Activated naive CD8-positive, alpha-beta T cell treated with anti-CD3 and anti-CD28 coated beads, Interleukin-2, amount 50 U/mL, for 24 hours (primary cell): ENCODE measurements around the gene BPIFB6.

Source experiments
- ATAC-seq: fragments of 150-1000 bp; cut with Tn5 transposase; one replicate; pipeline ENCODE4 v1.10.0; 2021
- DNase-seq: peaks from one replicate; pipeline ENCODE4 v3.0.0; 2021
- H3K27ac Mint-ChIP-seq: one replicate; pipeline ENCODE4 v1.8.0; 2021; ENCODE audit warnings: mild to moderate bottlenecking, mixed read lengths
- H3K27me3 Mint-ChIP-seq: one replicate; pipeline ENCODE4 v1.8.0; 2021; ENCODE audit warnings: mixed read lengths
- H3K36me3 Mint-ChIP-seq: one replicate; pipeline ENCODE4 v1.8.0; 2021; ENCODE audit warnings: low read depth, mixed read lengths
- H3K4me1 Mint-ChIP-seq: one replicate; pipeline ENCODE4 v1.8.0; 2021; ENCODE audit warnings: mixed read lengths
- H3K4me3 Mint-ChIP-seq: one replicate; pipeline ENCODE4 v1.8.0; 2021; ENCODE audit warnings: mild to moderate bottlenecking, moderate library complexity, mixed read lengths
- H3K9me3 Mint-ChIP-seq: one replicate; pipeline ENCODE4 v1.8.0; 2021; ENCODE audit warnings: mixed read lengths

Gene BPIFB6

DNA sequence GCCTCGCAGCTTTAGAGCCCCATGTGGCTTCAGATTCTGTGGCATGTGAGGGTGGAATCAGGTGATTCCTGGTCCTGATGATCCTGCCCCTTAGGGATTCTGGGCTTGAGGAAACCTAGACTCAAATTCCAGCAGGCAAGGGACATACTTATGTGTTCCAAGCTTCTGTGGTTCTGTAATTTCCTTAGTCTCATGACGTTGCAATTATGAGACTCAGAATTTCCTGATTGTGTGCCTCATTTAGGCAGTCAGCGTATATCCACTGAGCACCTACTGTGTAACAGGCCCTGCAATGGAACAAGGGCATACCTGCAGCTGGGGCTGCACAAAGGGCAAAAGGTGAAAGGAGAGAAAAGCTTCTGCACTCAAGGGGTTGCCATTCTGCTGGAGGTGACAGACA lies 36.4 kb downstream of the BPIFB6 start:
- Mint-ChIP-seq H3K4me1 (peaks cover 3% of the 10 kb centered on the region), H3K36me3 (no peaks in the 10 kb centered on the region), H3K4me3 (no peak overlapping the region), H3K9me3 (no peaks in the 10 kb centered on the region), H3K27ac (no peak overlapping the region), H3K27me3 (no peaks in the 10 kb centered on the region)
- DNase-seq (no peak), ATAC-seq (no peak)

DNA sequence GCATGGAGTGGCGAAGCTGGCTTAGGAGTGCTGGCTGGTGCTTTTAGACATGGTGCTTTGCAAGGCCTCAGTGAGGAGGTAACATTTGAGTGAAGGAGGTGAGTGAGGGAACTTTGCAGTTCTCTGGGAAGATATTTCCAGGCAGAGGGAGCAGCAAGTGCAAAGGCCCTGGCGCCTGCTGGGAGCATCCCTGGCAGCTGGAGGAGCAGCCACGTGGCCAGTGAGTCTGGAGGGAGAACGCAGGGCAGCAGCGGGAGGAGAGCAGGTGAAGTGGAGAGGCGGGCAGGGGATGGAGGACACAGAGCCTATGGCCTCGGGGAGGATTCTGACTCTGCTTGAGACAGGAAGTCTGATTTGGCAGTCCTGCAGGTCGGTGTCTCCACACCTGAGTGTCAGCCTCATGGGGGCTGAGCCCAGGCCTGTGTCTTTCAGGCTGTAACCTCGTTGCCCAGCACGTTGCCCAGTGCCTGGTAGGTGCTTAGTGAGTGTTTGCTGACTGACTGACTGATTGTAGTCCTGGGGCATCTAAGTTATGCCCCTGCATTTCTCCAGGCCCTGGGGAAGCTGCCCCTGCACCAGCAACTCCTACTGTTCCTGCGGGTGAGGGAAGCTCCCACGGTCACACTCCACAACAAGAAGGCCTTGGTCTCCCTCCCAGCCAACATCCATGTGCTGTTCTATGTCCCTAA lies 36.9 kb downstream of the BPIFB6 start:
- ATAC-seq (no peak), DNase-seq (no peak)
- H3K4me1 Mint-ChIP-seq = peaks cover 3% of the 10 kb centered on the region
- no peak overlapping the region for H3K4me3 Mint-ChIP-seq
- H3K27ac Mint-ChIP-seq = no peak overlapping the region
- H3K9me3 Mint-ChIP-seq = no peaks in the 10 kb centered on the region
- H3K27me3 Mint-ChIP-seq = no peaks in the 10 kb centered on the region
- H3K36me3 Mint-ChIP-seq = no peaks in the 10 kb centered on the region

DNA sequence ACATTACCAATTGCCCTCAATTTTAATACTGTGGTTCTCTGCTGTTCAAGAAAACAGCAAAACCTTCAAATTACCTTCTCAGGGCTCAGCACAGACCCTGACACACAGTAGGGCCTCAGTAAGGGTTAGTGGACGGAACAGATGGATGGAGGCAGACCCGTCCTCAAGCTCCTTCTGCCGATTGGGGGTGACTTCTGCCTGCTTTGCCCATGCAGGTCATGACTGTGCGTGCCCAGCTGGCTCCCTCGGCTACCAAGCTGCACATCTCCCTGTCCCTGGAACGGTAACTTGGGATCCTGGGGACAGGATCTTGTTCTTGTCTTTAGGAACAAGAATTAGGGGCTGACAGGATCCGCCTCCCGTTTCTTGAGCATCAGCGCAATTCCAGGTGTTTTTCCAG lies 38.2 kb downstream of the BPIFB6 start:
- Mint-ChIP-seq H3K27ac (no peak overlapping the region), H3K9me3 (no peaks in the 10 kb centered on the region)
- ATAC-seq = no peak

DNA sequence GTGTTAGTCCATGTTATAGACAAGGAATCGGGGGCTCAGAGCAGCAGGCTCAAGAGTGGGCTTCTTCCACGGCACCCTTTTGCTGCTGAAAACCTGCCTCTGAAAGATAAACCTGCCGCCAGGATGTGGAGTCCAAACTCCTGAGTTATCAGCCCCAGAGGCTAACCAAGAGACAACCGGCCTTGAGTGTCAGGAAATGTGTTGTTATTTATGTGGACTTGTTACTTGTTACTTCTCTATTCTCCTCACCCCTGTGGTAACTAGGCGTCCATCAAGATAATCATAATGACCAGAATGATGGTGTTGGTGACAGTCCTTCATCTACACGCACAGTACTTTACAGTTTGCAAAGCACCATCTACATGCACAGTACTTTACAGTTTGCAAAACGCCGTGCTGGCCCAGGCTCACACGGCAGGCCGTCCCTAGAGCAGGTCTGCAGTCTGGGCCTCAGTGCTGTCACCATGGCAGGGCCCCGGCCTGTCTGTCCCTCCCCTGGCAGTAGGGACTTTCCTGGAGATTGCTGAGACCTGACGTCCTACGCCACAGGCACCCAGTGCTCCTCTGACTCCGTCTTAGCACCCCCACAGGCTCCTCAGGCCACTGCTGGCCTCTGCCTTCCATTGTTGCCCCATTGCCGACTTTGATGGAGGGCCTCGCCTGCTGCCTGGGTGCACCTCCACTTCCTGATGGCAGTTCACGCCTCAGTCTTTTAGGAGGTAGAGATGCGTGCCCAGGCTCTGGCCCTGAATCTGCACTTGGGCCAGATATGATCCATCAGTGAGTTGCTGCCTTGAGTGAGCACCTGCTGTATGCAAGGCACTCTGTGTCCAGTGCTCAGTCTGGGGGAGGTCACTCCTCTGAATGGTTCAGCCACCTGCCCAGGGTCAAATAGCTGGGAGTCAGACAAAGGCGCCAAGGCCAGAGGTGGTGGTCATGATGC lies 38.9 kb downstream of the BPIFB6 start:
- DNase-seq (no peak), ATAC-seq (no peak)
- peaks cover 3% of the 10 kb centered on the region for H3K4me1 Mint-ChIP-seq
- no peaks in the 10 kb centered on the region for H3K36me3 Mint-ChIP-seq
- no peaks in the 10 kb centered on the region for H3K9me3 Mint-ChIP-seq
- H3K27me3 Mint-ChIP-seq = no peaks in the 10 kb centered on the region
- no peak overlapping the region for H3K27ac Mint-ChIP-seq
- no peak overlapping the region for H3K4me3 Mint-ChIP-seq

More for the DNA sequence above, 38.2 kb downstream of the BPIFB6 start:
- Mint-ChIP-seq H3K4me1 (peaks cover 3% of the 10 kb centered on the region), H3K36me3 (no peaks in the 10 kb centered on the region), H3K4me3 (no peak overlapping the region), H3K27me3 (no peaks in the 10 kb centered on the region)
- DNase-seq = no peak

DNA sequence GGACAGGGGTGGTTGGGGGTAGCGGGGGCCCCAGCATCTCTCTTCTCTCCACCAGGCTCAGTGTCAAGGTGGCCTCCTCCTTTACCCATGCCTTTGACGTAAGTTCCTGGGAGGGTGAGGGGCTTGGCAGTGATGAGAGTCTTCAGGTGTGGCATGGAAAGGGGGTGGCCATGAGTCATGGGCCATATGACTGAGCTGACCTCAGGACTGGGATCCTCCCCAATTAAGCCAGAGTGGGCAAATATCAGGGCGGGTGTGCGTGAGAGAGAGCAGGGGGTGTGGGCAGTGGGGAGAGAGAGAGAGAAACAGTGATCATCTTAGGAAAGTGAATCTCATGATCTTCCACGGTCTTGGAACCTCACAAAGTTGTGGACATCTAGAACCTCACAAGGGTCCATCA lies 39.8 kb downstream of the BPIFB6 start:
- H3K27ac Mint-ChIP-seq = no peak overlapping the region
- ATAC-seq (no peak), DNase-seq (no peak)
- H3K4me1 Mint-ChIP-seq = peaks cover 3% of the 10 kb centered on the region
- no peak overlapping the region for H3K4me3 Mint-ChIP-seq
- H3K9me3 Mint-ChIP-seq = no peaks in the 10 kb centered on the region
- no peaks in the 10 kb centered on the region for H3K36me3 Mint-ChIP-seq
- no peaks in the 10 kb centered on the region for H3K27me3 Mint-ChIP-seq

DNA sequence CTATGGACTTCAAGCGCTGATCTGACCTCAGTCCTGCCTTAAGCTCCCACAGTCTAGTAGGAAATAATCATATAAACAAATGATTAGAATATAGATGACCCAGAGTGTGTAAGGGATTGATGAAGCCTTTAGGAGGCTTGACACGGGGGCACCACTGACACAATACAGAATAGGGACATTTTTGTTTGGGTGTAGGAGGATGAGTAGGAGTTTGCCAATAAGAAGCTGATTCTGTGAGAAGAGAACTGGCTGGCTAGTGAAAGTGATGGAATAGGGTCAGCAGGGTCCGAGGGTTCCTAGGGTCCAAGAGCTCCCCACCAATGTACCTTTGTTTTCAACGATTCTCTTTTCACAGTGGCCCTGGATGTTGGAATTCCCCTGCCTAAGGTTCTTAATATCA lies 40.9 kb downstream of the BPIFB6 start:
- no peak for DNase-seq
- Mint-ChIP-seq H3K4me3 (no peak overlapping the region), H3K27ac (no peak overlapping the region), H3K27me3 (no peaks in the 10 kb centered on the region), H3K9me3 (no peaks in the 10 kb centered on the region), H3K36me3 (no peaks in the 10 kb centered on the region), H3K4me1 (peaks cover 3% of the 10 kb centered on the region)
- ATAC-seq = no peak

DNA sequence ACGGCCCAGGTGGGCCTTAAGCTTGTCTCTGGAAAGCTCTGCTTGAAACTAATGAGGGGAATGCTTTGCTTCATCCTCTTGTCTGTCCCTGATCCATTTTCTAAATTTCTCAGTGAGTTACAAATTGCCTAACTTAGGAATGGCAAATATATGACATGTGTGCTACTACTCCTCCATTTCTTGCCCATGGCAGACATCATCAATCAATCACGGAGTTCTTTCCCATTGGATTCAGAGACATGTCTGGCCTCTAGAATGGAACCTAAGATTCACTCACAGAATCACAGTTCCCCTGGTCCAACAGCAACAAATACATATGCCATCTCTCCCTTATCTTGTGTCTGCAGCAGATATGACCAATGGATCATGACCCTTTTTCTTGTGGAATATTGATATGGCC lies 41.4 kb downstream of the BPIFB6 start:
- ATAC-seq (no peak), DNase-seq (no peak)
- Mint-ChIP-seq H3K27ac (no peak overlapping the region), H3K9me3 (no peaks in the 10 kb centered on the region), H3K4me1 (peaks cover 3% of the 10 kb centered on the region), H3K27me3 (no peaks in the 10 kb centered on the region), H3K4me3 (no peak overlapping the region), H3K36me3 (no peaks in the 10 kb centered on the region)

DNA sequence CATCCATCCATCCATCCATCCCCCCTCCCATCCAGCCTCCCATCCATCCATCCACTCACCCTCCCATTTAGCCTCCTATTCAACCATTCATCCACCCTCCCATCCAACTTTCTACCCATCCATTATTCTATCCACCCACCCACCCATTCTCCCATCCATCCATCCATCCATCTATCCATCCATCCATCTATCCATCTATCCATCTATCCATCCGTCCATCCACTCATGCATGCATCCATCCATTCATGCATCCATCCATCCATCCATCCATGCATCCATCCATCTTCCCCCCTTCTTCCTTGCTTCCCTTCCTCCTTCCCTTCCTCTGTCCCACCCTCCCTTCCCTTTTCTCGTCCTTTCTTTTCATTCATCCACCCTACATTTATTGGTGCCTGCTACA lies 43.2 kb downstream of the BPIFB6 start:
- Mint-ChIP-seq H3K27ac (no peak overlapping the region), H3K4me1 (no peaks in the 10 kb centered on the region), H3K4me3 (no peak overlapping the region), H3K27me3 (no peaks in the 10 kb centered on the region), H3K9me3 (no peaks in the 10 kb centered on the region), H3K36me3 (no peaks in the 10 kb centered on the region)
- ATAC-seq = no peak
- no peak for DNase-seq

DNA sequence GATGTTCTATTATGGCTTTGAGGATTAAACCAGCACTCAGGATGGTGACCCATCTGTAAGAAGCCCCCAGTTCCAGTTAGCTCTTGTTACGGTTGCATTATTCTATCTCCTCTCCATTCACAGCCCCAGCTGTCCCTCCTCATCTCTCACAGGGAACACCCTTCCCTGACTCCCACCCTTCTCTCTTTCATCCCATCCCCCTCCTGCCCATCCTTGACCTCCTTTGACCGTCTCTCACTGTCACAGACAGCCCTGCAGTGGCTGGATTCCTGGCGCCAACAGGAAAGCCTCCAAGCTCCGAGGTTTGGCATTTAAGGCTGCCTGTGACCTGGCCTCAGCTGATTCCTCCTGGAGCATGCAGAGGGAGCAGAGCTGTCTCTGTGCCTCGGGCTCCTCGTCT lies 43.8 kb downstream of the BPIFB6 start:
- H3K27ac Mint-ChIP-seq = no peak overlapping the region
- H3K27me3 Mint-ChIP-seq = no peaks in the 10 kb centered on the region
- no peaks in the 10 kb centered on the region for H3K4me1 Mint-ChIP-seq
- no peaks in the 10 kb centered on the region for H3K36me3 Mint-ChIP-seq
- no peak for ATAC-seq
- DNase-seq = no peak
- H3K4me3 Mint-ChIP-seq = no peak overlapping the region
- no peaks in the 10 kb centered on the region for H3K9me3 Mint-ChIP-seq

DNA sequence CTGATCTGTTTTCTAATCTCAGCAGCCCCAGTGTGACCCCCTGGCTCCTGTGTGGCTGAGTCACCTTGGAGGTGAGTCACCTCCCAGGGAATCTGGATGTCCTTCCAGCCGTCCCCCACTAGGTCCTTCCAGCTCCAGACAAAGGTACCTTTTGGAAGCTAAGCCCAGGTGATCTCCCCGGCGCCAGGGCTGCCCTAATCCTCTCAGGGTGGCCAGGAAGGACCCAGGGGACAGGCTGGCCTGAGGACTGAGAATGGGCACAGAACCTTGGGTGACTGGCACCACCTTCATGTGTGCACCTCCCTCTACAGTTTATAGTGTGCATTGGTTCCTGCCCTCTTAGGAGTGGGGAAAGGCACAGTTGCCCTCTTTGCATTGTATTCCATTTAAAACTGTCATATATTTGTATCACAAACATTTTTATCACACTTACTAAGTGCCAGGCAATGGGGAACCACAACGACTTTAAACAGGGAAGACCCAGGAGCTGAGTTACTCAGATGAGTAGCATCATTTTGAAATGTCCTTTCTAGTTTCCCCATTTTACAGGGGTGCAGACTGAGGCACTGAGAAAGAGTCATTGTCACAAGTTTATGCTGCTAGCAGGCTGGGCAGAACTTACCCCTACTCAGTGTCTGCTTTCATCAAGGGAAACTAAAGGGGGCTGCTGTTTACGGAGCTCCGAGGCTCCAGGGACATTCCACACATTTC lies 45.4 kb downstream of the BPIFB6 start:
- no peaks in the 10 kb centered on the region for H3K4me1 Mint-ChIP-seq
- DNase-seq = no peak
- no peaks in the 10 kb centered on the region for H3K27me3 Mint-ChIP-seq
- ATAC-seq = no peak
- no peak overlapping the region for H3K27ac Mint-ChIP-seq
- no peaks in the 10 kb centered on the region for H3K9me3 Mint-ChIP-seq
- no peaks in the 10 kb centered on the region for H3K36me3 Mint-ChIP-seq
- no peak overlapping the region for H3K4me3 Mint-ChIP-seq

DNA sequence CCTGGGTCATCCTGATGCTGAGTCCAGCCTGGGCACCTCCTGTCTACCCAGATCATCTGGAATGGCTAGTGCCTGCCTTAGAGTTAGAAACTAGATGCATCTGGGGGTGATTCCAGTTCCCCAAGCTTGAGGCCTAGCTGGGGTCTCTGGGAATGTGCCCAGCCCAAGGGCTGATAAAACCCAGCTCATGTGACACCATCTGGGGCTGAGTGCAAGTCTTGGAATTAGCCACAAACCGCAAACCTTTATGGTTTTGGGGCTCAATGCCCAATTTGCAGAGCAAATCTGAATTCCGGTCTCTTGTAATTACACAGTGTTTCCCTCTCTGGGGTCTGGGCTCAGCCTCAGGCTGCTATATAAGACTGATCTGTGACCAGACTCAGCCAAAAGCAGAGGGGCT lies 47.8 kb downstream of the BPIFB6 start, which contains the start of gene BPIFB4:
Gene BPIFB4 (plus strand): TSS at position 385 of the 400 bp plus-strand sequence. CDS start 1,884 bp downstream, outside the sequence.
- no peaks in the 10 kb centered on the region for H3K36me3 Mint-ChIP-seq
- DNase-seq (no peak), ATAC-seq (no peak)
- no peaks in the 10 kb centered on the region for H3K4me1 Mint-ChIP-seq
- no peaks in the 10 kb centered on the region for H3K9me3 Mint-ChIP-seq
- no peak within 1 kb of the TSS for H3K27ac Mint-ChIP-seq
- H3K27me3 Mint-ChIP-seq = no peaks in the 10 kb centered on the region
- H3K4me3 Mint-ChIP-seq = no peak within 1 kb of the TSS

DNA sequence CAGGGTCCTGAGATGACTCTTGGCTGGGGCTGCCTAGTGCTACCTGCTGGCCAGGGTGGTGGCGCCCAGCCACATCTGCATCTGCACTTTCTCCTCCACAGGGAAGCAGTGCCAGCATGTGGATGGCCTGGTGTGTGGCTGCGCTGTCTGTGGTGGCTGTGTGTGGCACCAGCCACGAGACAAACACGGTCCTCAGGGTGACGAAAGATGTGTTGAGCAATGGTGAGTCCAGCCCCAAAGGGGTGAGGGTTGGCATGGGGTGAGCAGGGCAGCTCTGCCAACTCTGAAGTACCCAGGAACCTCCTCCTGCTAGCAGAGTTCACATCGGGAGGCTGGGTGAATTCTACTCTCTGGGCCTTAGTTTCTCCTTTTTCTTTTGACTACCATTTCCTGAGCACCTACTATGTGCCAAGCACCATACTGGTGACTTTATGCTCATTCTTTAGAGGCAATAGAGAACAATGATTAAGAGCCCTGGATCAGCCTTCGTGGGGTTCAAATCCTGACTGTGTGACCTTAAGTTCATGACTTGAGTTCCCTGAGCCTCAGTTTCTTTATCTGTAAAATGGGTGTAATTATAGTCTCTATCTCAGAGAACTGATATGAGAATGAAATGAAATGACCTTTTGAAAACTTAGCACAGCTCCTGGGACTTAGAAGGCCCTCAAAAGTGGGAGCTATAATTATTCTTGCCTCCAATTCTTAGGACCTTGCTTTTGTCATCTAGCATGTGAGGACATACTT lies 50.1 kb downstream of the BPIFB6 start:
- H3K4me3 Mint-ChIP-seq = no peak overlapping the region
- H3K36me3 Mint-ChIP-seq = no peaks in the 10 kb centered on the region
- no peak for DNase-seq
- H3K27ac Mint-ChIP-seq = no peak overlapping the region
- H3K4me1 Mint-ChIP-seq = no peaks in the 10 kb centered on the region
- no peaks in the 10 kb centered on the region for H3K9me3 Mint-ChIP-seq
- H3K27me3 Mint-ChIP-seq = no peaks in the 10 kb centered on the region
- ATAC-seq = no peak

DNA sequence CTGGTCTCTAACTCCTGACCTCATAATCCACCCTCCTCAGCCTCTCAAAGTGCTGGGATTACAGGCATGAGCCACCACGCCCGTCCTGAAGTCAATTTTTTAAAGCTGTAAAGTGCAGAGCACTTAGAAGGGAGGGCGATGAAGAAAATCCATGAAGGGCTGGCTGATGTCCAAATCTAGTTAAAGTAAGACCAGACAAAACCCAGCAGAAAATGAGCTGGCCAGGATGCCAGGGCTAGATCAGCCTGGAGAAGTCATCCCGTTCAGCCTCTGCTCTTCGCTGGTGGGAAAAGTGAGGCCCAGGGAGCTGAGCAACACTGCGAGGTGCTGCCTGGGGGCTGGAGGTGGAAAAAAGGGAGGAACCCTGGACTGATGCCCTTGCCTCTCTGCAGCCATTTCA lies 51.1 kb downstream of the BPIFB6 start:
- ATAC-seq (no peak), DNase-seq (no peak)
- H3K9me3 Mint-ChIP-seq = no peaks in the 10 kb centered on the region
- no peaks in the 10 kb centered on the region for H3K36me3 Mint-ChIP-seq
- no peak overlapping the region for H3K4me3 Mint-ChIP-seq
- no peaks in the 10 kb centered on the region for H3K4me1 Mint-ChIP-seq
- H3K27me3 Mint-ChIP-seq = no peaks in the 10 kb centered on the region
- H3K27ac Mint-ChIP-seq = no peak overlapping the region
